H1 (cell line): Measurements from ENCODE around the gene MYO5A. TPM values are rescaled to one million over a fixed set of nuclear protein-coding genes. Genes with fewer than 3 reads are reported as not detected.

Experiments used
- CTCF ChIA-PET: fragments of 300-600 bp; sonication (Branson Sonifier 250); formaldehyde crosslinking; loops from one replicate; lab custom pipeline; 2021; ENCODE audit not compliant: partially characterized antibody; lab: Charles Lee
- POLR2A ChIA-PET: fragments of 300-600 bp; sonication (Branson Sonifier 250); formaldehyde crosslinking; loops from one replicate; lab custom pipeline; 2021; ENCODE audit warnings: inconsistent platforms; ENCODE audit not compliant: partially characterized antibody; lab: Charles Lee
- DNase-seq, 2 experiments: peaks; one replicate each; pipeline versions ENCODE4 v3.0.0 to v3.0.0-alpha.2; 2010 to 2022; ENCODE audit warnings: low spot score in 2 of 2, low read depth in 1 of 2, mixed read lengths in 1 of 2
- FAIRE-seq: peaks from 2 replicates; lab custom pipeline; 2011; peaks lifted over from hg19 to GRCh38; lab: Jason Lieb, UNC
- H2AFZ ChIP-seq: 2 replicates; pipeline ENCODE4 v1.8.1; 2012; ENCODE audit warnings: low read length, inconsistent platforms
- H2AK5ac ChIP-seq: 2 replicates; pipeline ENCODE4 v1.6.1; 2013; ENCODE audit warnings: low read depth, low read length
- H2BK120ac ChIP-seq: replicated peaks from 2 replicates; pipeline ENCODE3; 2013; ENCODE audit warnings: low read depth, low read length, inconsistent platforms
- H2BK12ac ChIP-seq: 2 replicates; pipeline ENCODE4 v1.6.1; 2013; ENCODE audit warnings: low read depth, low read length
- H2BK15ac ChIP-seq: 2 replicates; pipeline ENCODE4 v1.6.1; 2013; ENCODE audit warnings: low read length
- H2BK20ac ChIP-seq: 2 replicates; pipeline ENCODE4 v1.6.1; 2013; ENCODE audit warnings: low read length
- H2BK5ac ChIP-seq: 2 replicates; pipeline ENCODE4 v1.6.1; 2013; ENCODE audit warnings: low read depth, low read length
- H3K14ac ChIP-seq: 2 replicates; pipeline ENCODE4 v1.6.1; 2013; ENCODE audit warnings: inconsistent platforms; ENCODE audit not compliant: insufficient read length
- H3K18ac ChIP-seq: 2 replicates; pipeline ENCODE4 v1.6.1; 2013; ENCODE audit warnings: low read length; ENCODE audit errors: extremely low read depth
- H3K23ac ChIP-seq: 2 replicates; pipeline ENCODE4 v1.6.1; 2013; ENCODE audit warnings: inconsistent platforms; ENCODE audit not compliant: insufficient read length
- H3K23me2 ChIP-seq: 2 replicates; pipeline ENCODE4 v1.6.1; 2013; ENCODE audit warnings: low read depth, low read length
- H3K27ac ChIP-seq: 2 replicates; pipeline ENCODE4 v1.6.1; 2011; ENCODE audit warnings: low read depth, low read length, inconsistent platforms
- H3K27me3 ChIP-seq, 4 experiments: replicated peaks in 1 of 4; 1 replicate in 1 of 4; 2 replicates in 3 of 4; pipeline versions ENCODE4 v1.6.1 to v1.8.1; 2011 to 2013; ENCODE audit warnings: low read length in 3 of 4, mild to moderate bottlenecking in 3 of 4, inconsistent platforms in 2 of 4, mixed read lengths in 2 of 4, moderate library complexity in 1 of 4; ENCODE audit not compliant: control insufficient read depth in 3 of 4, insufficient read depth in 3 of 4; ENCODE audit errors: extremely low read depth in 1 of 4
- H3K36me3 ChIP-seq, 4 experiments: 2 replicates each; pipeline versions ENCODE4 v1.6.1 to v1.8.1; 2011 to 2013; ENCODE audit warnings: mild to moderate bottlenecking in 4 of 4, low read length in 3 of 4, moderate library complexity in 2 of 4, control low read depth in 1 of 4, inconsistent platforms in 1 of 4; ENCODE audit not compliant: insufficient read depth in 4 of 4, control insufficient read depth in 2 of 4
- H3K4ac ChIP-seq: replicated peaks from 2 replicates; pipeline ENCODE3; 2013; ENCODE audit warnings: low read length, low read depth, mixed read lengths, inconsistent platforms; ENCODE audit not compliant: insufficient read length
- H3K4me1 ChIP-seq, 4 experiments: replicated peaks in 1 of 4; 1 replicate in 1 of 4; 2 replicates in 3 of 4; pipeline versions ENCODE4 v1.6.1 to v1.8.1; 2011 to 2013; ENCODE audit warnings: low read length in 3 of 4, inconsistent platforms in 2 of 4, mixed read lengths in 1 of 4; ENCODE audit not compliant: insufficient read depth in 4 of 4, control insufficient read depth in 3 of 4
- H3K4me2 ChIP-seq, 2 experiments: 2 replicates each; pipeline versions ENCODE4 v1.6.1 to v1.8.1; 2011 to 2013; ENCODE audit warnings: low read depth in 2 of 2, low read length in 2 of 2, control low read depth in 1 of 2, inconsistent platforms in 1 of 2, mild to moderate bottlenecking in 1 of 2; ENCODE audit not compliant: insufficient read depth in 1 of 2
- H3K4me3 ChIP-seq, 4 experiments: fragments of 200-600, 300-600 bp in 1 of 4; sonication (generic), shearing (Covaris generic), sonication (Bioruptor Twin) in 1 of 4; 2 replicates each; pipeline versions ENCODE4 v1.5.1 to v1.8.1; 2011 to 2016; ENCODE audit warnings: low read length in 4 of 4, low read depth in 3 of 4, control low read depth in 2 of 4, inconsistent platforms in 2 of 4, mild to moderate bottlenecking in 2 of 4, mixed read lengths in 1 of 4, moderate library complexity in 1 of 4; ENCODE audit not compliant: insufficient read depth in 2 of 4; ENCODE audit errors: extremely low read depth in 1 of 4
- H3K56ac ChIP-seq: replicated peaks from 2 replicates; pipeline ENCODE3; 2013; ENCODE audit warnings: low read depth, mild to moderate bottlenecking, mixed read lengths, low read length, inconsistent platforms; ENCODE audit not compliant: insufficient read length
- H3K79me1 ChIP-seq: 2 replicates; pipeline ENCODE4 v1.6.1; 2013; ENCODE audit warnings: low read depth, low read length, control low read depth
- H3K79me2 ChIP-seq, 2 experiments: 2 replicates each; pipeline versions ENCODE4 v1.6.1 to v1.8.1; 2012 to 2013; ENCODE audit warnings: low read length in 2 of 2, mild to moderate bottlenecking in 2 of 2, inconsistent platforms in 1 of 2; ENCODE audit not compliant: insufficient read depth in 2 of 2, control insufficient read depth in 1 of 2
- H3K9ac ChIP-seq, 4 experiments: replicated peaks in 1 of 4; 1 replicate in 1 of 4; 2 replicates in 3 of 4; pipeline versions ENCODE4 v1.6.1 to v1.8.1; 2011 to 2013; ENCODE audit warnings: low read depth in 3 of 4, low read length in 3 of 4, control low read depth in 2 of 4, mild to moderate bottlenecking in 2 of 4, moderate library complexity in 2 of 4, inconsistent platforms in 1 of 4; ENCODE audit errors: extremely low read depth in 1 of 4
- H3K9me3 ChIP-seq, 2 experiments: 2 replicates each; pipeline versions ENCODE4 v1.6.1 to v1.8.1; 2012 to 2013; ENCODE audit warnings: mild to moderate bottlenecking in 2 of 2, moderate library complexity in 2 of 2, control low read depth in 1 of 2, inconsistent platforms in 1 of 2, low read depth in 1 of 2, low read length in 1 of 2, mixed read lengths in 1 of 2; ENCODE audit not compliant: insufficient read depth in 2 of 2
- H4K20me1 ChIP-seq, 2 experiments: replicated peaks in 1 of 2; 2 replicates each; pipeline versions ENCODE3 to v1.8.1; 2011 to 2013; ENCODE audit warnings: inconsistent platforms in 2 of 2, low read length in 2 of 2, mild to moderate bottlenecking in 1 of 2; ENCODE audit not compliant: insufficient read depth in 2 of 2, control insufficient read depth in 1 of 2
- H4K5ac ChIP-seq: 2 replicates; pipeline ENCODE4 v1.6.1; 2013; ENCODE audit warnings: low read length, low read depth, mixed read lengths, inconsistent platforms; ENCODE audit not compliant: insufficient read length
- H4K8ac ChIP-seq: 2 replicates; pipeline ENCODE4 v1.8.0; 2013; ENCODE audit warnings: mild to moderate bottlenecking, moderate library complexity, low read length, inconsistent platforms; ENCODE audit not compliant: insufficient read depth; ENCODE audit errors: extremely low read depth
- H4K91ac ChIP-seq: replicated peaks from 2 replicates; pipeline ENCODE3; 2013; ENCODE audit warnings: low read length, mixed read lengths, inconsistent platforms; ENCODE audit not compliant: insufficient read length
- BACH1 ChIP-seq: IDR thresholded peaks from 2 replicates; pipeline ENCODE4 v1.6.1; 2012; ENCODE audit warnings: low read length, improper control_type of control experiment
- CBX8 ChIP-seq: fragments of 300-800, 300-1000 bp; sonication (generic); IDR thresholded peaks from 2 replicates; pipeline ENCODE4 v1.7.1; 2016; ENCODE audit warnings: low read depth, low read length, borderline replicate concordance
- CEBPB ChIP-seq: IDR thresholded peaks from 2 replicates; pipeline ENCODE4 v1.6.1; 2012; ENCODE audit warnings: low read depth, low read length
- FOSL1 ChIP-seq: IDR thresholded peaks from 2 replicates; pipeline ENCODE4 v1.6.1; 2011; ENCODE audit warnings: mild to moderate bottlenecking, low read depth, low read length, moderate library complexity; ENCODE audit not compliant: insufficient read depth
- JUN ChIP-seq: IDR thresholded peaks from 2 replicates; pipeline ENCODE4 v1.6.1; 2011; ENCODE audit warnings: low read depth, mild to moderate bottlenecking, improper control_type of control experiment, low read length
- RNF2 ChIP-seq: fragments of 200-900, 300-1000 bp; sonication (generic); IDR thresholded peaks from 2 replicates; pipeline ENCODE4 v1.7.1; 2016; ENCODE audit warnings: borderline replicate concordance, low read depth, mild to moderate bottlenecking, antibody characterized with exemption, low read length; ENCODE audit not compliant: poor library complexity, severe bottlenecking; ENCODE audit errors: missing control alignments
- SAP30 ChIP-seq: fragments of 300-600 bp; sonication (generic); IDR thresholded peaks from 2 replicates; pipeline ENCODE4 v1.7.1; 2012; ENCODE audit warnings: low read length, moderate library complexity, mild to moderate bottlenecking, inconsistent platforms; ENCODE audit not compliant: insufficient read depth, insufficient replicate concordance
- SIRT6 ChIP-seq: IDR thresholded peaks from one replicate; pipeline ENCODE4 v1.7.1; 2012; ENCODE audit warnings: low read length, inconsistent platforms
- WGBS, 2 experiments: shearing (Covaris generic) in 1 of 2; methylation state at CpG; one replicate each; pipeline versions ENCODE4 v1.1.6 to v1.1.7; 2013 to 2015; ENCODE audit warnings: low lambda C conversion rate in 2 of 2, mixed read lengths in 2 of 2, inconsistent platforms in 1 of 2, low coverage in 1 of 2, missing lambda C conversion rate in 1 of 2; ENCODE audit not compliant: insufficient replicate concordance in 2 of 2, insufficient coverage in 1 of 2, insufficient read length in 1 of 2; ENCODE audit errors: extremely low coverage in 1 of 2, missing lambda C conversion rate in 1 of 2; 5-methylcytosine and 5-hydroxymethylcytosine counted together
- polyA plus RNA-seq, 7 experiments: library from polyadenylated mRNA; depleted of rRNA in 3 of 7; stranded (reverse) in 5 of 7; unstranded in 2 of 7; fragments of >200 nt in 5 of 7; fragments of 200-250 nt in 2 of 7; gene quantifications; 1 replicate in 5 of 7; 2 replicates in 1 of 7; 4 replicates in 1 of 7; pipeline versions ENCODE4 v1.2.1 to v1.2.3, GENCODE V29; 2011 to 2013; ENCODE audit warnings: missing spikeins in 2 of 7, mixed read lengths in 2 of 7
- total RNA-seq: library from RNA; stranded (reverse); fragmentation: NEBNext Ultra II Directional; extraction: Animal tissue kit (Norgen Biotek cat#: 25700); gene quantifications from 2 replicates; pipeline ENCODE4 v1.2.1, GENCODE V29; 2021

The MYO5A gene
- total and polyA plus RNA-seq, 2 of the 8 experiments (the other 6 are each of a cell fraction or from before 2014, with no cell fraction given): 11.4 to 24.7 TPM

- H3K27ac ChIP-seq: no peak overlapping the region
- H3K79me2 ChIP-seq: peaks cover 0 to 42% of the 10 kb centered on the region in 2 experiments; a peak in 2 of 4 replicates
- no peak overlapping the region for H3K4me3 ChIP-seq
- H3K4me1 ChIP-seq: no peaks in the 10 kb centered on the region
- no peak for TF ChIP-seq SAP30
- no peak for TF ChIP-seq BACH1
- TF ChIP-seq SIRT6: no peak
- TF ChIP-seq CBX8: no peak
- TF ChIP-seq CEBPB: no peak
- TF ChIP-seq RNF2: no peak
- no peak for TF ChIP-seq JUN
- TF ChIP-seq FOSL1: no peak
- H2AK5ac ChIP-seq: no peak overlapping the region
- no peaks in the 10 kb centered on the region for H3K79me1 ChIP-seq
- no peak overlapping the region for H4K8ac ChIP-seq
- no peak overlapping the region for H3K18ac ChIP-seq
- POLR2A ChIA-PET: interaction anchor here (1.1 kb wide), 1 partner anchor 10 kb away, joined by 3 read pairs; no protein-coding TSS in a partner anchor
- H2BK15ac ChIP-seq: no peak overlapping the region
- no peak overlapping the region for H3K4me2 ChIP-seq
- DNase-seq (no peak), FAIRE-seq (no peak)
- no peak overlapping the region for H3K23ac ChIP-seq
- no peak overlapping the region for H2BK20ac ChIP-seq
- H2BK120ac ChIP-seq: no peak overlapping the region
- H3K23me2 ChIP-seq: no peaks in the 10 kb centered on the region
- H4K20me1 ChIP-seq: peaks cover 3 to 4% of the 10 kb centered on the region in 2 experiments
- H3K27me3 ChIP-seq: no peaks in the 10 kb centered on the region
- no peak overlapping the region for H3K9ac ChIP-seq
- no peak overlapping the region for H3K14ac ChIP-seq
- no peak overlapping the region for H2BK5ac ChIP-seq
- peaks cover 3 to 82% (median 33%) of the 10 kb centered on the region in 4 experiments; a peak in 6 of 8 replicates for H3K36me3 ChIP-seq
- no peaks in the 10 kb centered on the region for H3K9me3 ChIP-seq
- H2AFZ ChIP-seq: no peak overlapping the region
- H4K91ac ChIP-seq: no peak overlapping the region
- no peak overlapping the region for H3K4ac ChIP-seq
- H2BK12ac ChIP-seq: no peak overlapping the region
- no peak overlapping the region for H3K56ac ChIP-seq
- WGBS, 2 experiments: 85% methylated on average over 2 of the region's 2 CpGs; no CpG with 5 or more reads in 1 of the 2 experiments
- CTCF ChIA-PET: interaction anchor here (1.3 to 2.0 kb wide), 3 partner anchors 8 to 295 kb away, joined by 3 to 5 read pairs (median 4); no protein-coding TSS in a partner anchor
- no peak overlapping the region for H4K5ac ChIP-seq
These were observed 23.6 kb upstream of the MYO5A start for GRCh38 chr15:52552303-52552702.
